ENCODE data around the gene TMEM132C.

DNA sequence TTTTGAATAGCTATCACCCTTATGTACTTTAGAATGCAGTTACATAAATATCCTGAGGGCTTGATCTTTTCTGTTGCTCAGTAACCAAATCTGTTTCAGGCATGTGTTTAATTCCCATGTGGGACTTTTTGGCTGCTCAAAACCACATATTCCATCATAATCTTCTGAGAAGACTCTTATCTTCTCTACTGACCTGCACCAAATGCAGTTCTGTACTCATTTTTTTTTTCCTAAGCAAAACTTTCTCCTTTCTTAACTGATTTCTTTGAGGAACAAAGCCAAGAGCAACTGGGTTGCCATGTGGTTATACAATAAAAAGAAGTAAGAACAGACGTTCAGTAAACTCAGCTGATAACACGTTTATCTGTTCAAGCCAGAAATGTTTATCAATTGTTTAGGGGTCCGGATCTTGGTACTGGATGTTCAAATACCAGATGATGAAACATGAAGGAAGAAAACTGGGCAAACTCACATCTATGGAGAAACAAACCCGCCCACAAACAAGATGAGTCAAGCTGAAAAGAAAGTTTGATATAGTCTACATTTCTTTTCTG is 50.1 kb downstream of the TMEM132C start:
- TF ChIP-seq RAD21 (IDR thresholded peaks at IDR 0.05; ENCODE audit: low read depth) (no peak), YY1 (IDR thresholded peaks at IDR 0.05; ENCODE audit: low read depth) (no peak), ZBTB7A (IDR thresholded peaks at IDR 0.05; ENCODE audit: low read depth) (no peak), TCF12 (IDR thresholded peaks at IDR 0.05; ENCODE audit: low read depth) (no peak), EP300 (IDR thresholded peaks at IDR 0.05; ENCODE audit: borderline replicate concordance) (no peak), TAF1 (IDR thresholded peaks at IDR 0.05; ENCODE audit: low read depth) (no peak), CREB1 (IDR thresholded peaks at IDR 0.05; ENCODE audit: low read depth) (no peak)
- TF ChIP-seq, protein P1, sequence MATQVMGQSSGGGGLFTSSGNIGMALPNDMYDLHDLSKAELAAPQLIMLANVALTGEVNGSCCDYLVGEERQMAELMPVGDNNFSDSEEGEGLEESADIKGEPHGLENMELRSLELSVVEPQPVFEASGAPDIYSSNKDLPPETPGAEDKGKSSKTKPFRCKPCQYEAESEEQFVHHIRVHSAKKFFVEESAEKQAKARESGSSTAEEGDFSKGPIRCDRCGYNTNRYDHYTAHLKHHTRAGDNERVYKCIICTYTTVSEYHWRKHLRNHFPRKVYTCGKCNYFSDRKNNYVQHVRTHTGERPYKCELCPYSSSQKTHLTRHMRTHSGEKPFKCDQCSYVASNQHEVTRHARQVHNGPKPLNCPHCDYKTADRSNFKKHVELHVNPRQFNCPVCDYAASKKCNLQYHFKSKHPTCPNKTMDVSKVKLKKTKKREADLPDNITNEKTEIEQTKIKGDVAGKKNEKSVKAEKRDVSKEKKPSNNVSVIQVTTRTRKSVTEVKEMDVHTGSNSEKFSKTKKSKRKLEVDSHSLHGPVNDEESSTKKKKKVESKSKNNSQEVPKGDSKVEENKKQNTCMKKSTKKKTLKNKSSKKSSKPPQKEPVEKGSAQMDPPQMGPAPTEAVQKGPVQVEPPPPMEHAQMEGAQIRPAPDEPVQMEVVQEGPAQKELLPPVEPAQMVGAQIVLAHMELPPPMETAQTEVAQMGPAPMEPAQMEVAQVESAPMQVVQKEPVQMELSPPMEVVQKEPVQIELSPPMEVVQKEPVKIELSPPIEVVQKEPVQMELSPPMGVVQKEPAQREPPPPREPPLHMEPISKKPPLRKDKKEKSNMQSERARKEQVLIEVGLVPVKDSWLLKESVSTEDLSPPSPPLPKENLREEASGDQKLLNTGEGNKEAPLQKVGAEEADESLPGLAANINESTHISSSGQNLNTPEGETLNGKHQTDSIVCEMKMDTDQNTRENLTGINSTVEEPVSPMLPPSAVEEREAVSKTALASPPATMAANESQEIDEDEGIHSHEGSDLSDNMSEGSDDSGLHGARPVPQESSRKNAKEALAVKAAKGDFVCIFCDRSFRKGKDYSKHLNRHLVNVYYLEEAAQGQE (IDR thresholded peaks at IDR 0.05; ENCODE audit: low read depth) = no peak

Measured in Ishikawa (cell line).